ENCODE measurements around the gene SPINDOC.
"Not testable (repeated sequence)": the region's sequence is repeated elsewhere in the genome, so short reads cannot be mapped to it uniquely, and the experiment has no call there.

SPINDOC gene

GRCh38 chr11:63858628-63859550, 45.6 kb downstream of the SPINDOC start:
- no peak for FAIRE-seq

- FAIRE-seq = no peak
Measured at GRCh38 chr11:63862923-63863322, 49.7 kb downstream of the SPINDOC start.

DNA sequence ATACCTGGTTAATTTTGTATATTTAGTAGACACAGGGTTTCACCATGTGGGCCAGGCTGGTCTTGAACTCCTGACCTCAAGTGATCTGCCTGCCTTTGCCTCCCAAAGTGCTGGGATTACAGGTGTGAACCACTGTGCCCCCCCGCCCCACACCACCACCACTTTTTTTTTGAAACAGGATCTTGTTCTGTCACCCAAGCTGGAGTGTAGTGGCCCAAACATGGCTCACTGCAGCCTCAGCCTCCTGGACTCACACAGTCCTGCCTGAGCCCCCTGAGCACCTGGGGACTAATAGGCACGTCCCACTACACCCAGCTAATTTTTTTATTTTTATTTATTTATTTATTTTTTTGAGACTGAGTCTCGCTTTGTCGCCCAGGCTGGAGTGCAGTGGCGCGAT, 50.4 kb downstream of the SPINDOC start:
- not testable (repeated sequence) for FAIRE-seq

DNA sequence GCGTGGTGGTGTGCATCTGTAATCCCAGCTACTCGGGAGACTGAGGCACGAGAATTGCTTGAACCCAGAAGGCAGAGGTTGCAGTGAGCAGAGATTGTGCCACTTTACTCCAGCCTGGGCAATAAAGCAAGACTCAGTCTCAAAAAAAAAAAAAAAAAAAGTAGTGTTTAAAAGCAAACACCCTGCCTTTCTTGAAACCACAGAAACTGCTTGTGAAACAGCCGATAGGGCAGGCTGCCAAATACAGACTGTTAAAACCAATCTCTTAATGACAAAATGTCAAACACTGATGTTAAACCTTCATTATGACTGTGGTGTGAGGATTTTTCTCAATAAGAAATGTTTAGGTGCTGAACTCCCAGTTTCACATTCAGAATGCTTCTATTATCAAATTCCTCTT, 53.0 kb downstream of the SPINDOC start:
- no peak for FAIRE-seq

GRCh38 chr11:63867511-63867910, 54.3 kb downstream of the SPINDOC start:
- FAIRE-seq = no peak

DNA sequence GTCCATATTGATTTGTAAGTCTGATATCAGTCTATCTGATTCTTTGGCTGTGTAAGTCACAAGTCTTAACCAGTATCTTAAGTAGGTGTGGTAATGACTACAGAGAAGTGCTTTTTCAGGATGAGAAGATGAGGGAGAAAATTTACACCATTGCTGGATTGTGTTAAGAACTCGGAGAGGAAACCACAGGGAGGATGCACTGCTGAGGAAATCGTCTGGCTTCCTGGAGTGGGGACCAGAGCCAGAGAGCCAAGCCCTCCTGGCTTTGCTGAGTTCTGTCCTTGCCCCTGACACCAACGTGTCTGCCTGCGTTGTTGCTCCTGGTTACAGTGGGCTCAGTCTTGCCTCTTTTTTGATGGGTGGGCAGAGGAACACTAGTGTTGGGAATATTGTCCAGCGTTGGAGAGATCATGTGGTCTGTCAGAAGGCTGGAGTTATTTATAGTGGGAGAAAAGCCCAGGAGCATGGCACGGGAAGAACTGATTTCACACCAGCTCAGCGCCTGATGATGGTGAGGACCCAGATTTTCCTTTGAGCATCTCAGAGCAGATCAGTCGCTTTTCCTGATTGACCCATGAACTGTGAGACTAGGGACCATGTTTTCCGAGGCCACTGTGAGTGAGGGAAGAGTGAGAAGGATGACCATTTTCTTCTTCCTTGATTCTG, 55.3 kb downstream of the SPINDOC start:
- FAIRE-seq = no peak

- FAIRE-seq = no peak
Measured at GRCh38 chr11:63869171-63869591, 55.9 kb downstream of the SPINDOC start.

- FAIRE-seq = no peak
Measured at GRCh38 chr11:63869683-63870082, 56.4 kb downstream of the SPINDOC start.

DNA sequence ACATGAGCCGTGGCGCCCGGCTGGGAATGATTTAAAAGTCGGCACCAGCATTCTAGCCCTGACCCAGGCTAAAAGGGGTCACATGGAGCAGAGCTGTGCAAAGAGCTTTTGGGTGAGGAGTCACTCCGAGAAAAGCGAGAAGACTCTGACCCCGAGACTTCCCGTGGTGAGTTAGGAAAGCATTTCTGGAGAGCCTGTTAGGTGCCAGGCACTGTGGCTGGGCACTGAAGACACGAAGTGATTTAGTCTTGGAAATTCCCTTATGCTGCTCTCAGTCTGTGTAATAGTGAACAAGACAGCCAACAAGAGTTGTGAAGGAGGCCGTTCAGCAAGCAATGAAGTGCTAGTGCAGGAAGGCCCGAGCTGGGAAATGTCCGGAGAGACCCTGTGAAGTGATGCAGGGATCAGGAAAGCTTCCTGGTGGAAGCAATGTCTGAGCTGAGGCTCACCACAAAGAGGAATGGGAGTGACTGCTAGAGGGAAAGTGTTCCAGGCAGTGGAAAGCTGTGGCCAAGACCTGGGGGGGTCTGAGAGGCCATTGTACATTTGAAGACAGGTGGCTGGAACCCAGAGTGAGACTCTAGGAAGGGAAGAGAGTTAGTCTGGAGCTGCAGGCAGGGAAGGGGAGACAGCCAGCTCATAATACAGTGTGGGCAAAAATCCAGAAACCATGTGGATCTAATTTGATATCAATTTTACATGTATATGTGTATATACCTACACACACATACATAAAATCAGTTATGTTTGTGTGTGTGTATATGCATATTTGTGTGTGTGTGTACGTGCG, 57.3 kb downstream of the SPINDOC start:
- no peak for FAIRE-seq

DNA sequence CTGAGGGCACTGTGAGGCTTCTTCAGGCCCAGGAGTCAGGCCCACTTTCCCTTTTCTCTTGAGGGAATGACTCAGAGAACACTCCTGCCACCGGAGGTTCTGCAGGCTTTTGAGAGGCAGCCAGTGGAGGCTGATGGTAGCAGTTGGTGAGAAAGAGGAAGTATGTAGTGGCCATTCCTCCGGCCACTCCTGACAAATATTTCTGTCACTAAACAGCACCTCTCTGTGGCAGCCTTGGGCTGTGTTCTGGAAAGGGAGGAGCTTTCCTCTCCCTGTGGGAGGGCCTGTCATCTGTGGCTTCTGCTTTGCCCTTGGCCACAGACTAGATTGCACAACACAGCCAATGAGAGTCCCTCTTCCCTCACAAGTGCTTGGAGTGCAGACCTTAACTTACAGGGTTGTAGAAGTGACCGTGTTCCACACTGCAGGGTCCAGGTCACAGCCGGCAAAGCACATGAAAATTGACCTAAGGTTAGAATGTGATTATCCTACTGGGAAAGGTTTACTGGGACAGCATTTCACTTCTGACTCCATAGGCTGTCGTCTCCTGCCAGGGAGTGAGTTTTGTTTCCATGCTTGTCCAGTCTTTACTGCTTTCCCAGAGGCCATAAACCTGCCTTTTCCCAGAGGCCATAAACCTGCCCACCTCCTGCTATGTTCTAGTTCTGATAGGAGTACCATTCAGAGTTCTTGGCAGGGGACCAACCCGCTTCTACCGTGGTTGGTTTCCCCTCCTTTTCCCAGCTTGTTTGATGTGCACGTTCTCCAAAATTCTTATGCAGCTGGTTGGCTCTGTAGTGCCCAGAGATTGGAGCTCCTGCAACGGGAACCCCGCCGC, 58.9 kb downstream of the SPINDOC start:
- FAIRE-seq = no peak

- no peak for FAIRE-seq
Measured at GRCh38 chr11:63872800-63873197, 59.5 kb downstream of the SPINDOC start.

DNA sequence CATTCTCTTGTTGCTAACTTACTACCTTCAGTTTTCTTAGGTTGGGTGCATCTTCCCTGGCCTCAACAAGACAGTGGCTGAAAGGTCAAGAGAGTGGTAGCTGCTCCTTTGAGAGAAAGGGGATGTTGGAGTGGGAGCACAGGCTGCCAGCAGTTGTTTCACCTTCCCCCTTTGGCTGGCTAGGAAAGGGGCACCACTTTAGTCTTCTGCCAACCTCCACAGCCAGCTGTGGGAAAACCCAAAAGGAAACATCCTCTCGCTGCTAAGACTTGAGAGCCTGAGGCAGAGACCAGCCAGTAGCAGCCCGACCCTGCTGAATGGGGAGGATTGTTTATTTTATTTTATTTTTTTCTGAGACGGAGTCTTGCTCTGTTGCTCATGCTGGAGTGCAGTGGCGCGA, 60.1 kb downstream of the SPINDOC start:
- no peak for FAIRE-seq

GRCh38 chr11:63874511-63874910, 61.3 kb downstream of the SPINDOC start:
- no peak for FAIRE-seq

DNA sequence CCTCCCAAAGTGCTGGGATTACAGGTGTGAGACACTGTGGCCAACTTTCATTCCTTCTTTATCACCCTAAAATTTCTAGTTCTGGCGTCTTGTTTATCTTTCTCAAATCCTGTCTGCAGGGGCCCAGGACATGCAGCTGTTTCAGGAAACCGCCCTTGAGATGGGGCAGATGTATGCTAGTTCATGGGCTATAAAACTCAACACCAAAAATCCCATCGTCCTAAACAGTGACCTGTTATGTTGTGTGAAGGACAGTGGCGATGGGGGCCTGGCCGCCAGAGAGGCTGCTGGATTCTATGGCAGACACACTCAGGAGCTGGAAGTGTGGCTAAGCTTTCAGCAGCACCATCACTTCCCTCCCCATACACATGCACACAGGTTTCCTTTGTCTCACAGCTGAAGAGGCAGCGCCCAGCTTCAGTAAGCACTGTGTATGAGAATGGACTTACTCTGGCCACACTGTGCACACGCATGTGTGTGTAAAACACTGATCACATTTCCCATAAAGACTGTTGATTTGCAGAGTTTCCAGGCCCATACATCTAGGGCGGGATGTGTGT, 62.3 kb downstream of the SPINDOC start:
- FAIRE-seq = no peak

DNA sequence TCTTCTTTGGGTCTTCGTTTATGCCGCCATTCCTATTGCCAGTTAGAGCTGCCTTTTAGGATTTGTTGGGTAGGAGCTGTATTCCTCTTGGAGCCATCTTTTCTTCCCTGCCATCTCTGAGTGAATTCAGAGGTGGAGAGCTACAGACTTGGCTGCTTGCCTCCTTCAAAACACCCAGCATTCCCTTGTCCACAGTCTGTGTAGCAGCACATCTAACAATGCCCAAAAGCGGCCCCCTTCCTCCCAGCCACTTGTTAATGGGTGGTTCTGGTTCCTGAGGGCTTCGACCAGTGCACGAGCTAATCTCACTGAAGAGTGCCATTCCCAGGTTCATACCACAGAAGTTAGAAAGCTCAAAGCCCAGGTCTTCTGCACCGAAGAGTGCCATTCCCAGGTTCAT, 63.4 kb downstream of the SPINDOC start:
- no peak for FAIRE-seq
